ENCODE data around the gene PDE7B. TPM values are rescaled to one million over a fixed set of nuclear protein-coding genes. Genes with fewer than 3 reads are reported as not detected.

Gene PDE7B
- total RNA-seq, 1 experiment from 2014 or later: not detected

DNA sequence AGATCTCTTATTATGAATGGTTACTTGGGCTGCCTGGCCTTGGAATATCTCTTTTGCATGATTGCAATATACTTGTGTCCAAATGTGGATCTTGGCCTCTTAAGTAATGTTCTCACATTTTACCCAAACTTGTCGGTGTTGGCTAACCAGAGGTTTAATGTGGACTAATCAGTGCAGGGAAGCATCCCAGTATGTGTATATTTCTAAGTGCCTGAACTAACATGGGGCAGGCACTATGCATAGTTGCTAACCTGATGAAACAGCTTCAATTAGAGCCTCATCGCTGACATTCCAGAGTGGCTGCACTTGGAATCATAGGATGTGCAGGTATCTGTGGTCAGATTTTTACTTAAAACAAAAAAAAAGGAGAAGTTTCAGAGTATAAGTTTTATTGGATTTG, 160.0 kb downstream of the PDE7B start:
- no peaks in the 10 kb centered on the region for H3K9me2 ChIP-seq (replicated peaks; ENCODE audit: insufficient read depth, low read length)
- no peak overlapping the region for H3K4me2 ChIP-seq (ENCODE audit: low read depth, low read length, poor library complexity, severe bottlenecking)
- H3K36me3 ChIP-seq (ENCODE audit: insufficient read depth, low read length): no peaks in the 10 kb centered on the region
- H3K79me2 ChIP-seq (ENCODE audit: low read length): no peaks in the 10 kb centered on the region
- H3K9ac ChIP-seq (ENCODE audit: low read length): no peak overlapping the region
- no peak overlapping the region for H3K27ac ChIP-seq (ENCODE audit: low read length)
- no peaks in the 10 kb centered on the region for H3K4me1 ChIP-seq (ENCODE audit: low read length)
- no peak overlapping the region for H2AFZ ChIP-seq (ENCODE audit: low read length)
- no peaks in the 10 kb centered on the region for H3K9me3 ChIP-seq (ENCODE audit: low read length)
- no peaks in the 10 kb centered on the region for H3K27me3 ChIP-seq (ENCODE audit: low read length)
- H4K20me1 ChIP-seq (ENCODE audit: insufficient read depth, low read depth, low read length): no peaks in the 10 kb centered on the region
- no peak for DNase-seq
- H3K4me3 ChIP-seq (ENCODE audit: low read length): no peak overlapping the region

DNA sequence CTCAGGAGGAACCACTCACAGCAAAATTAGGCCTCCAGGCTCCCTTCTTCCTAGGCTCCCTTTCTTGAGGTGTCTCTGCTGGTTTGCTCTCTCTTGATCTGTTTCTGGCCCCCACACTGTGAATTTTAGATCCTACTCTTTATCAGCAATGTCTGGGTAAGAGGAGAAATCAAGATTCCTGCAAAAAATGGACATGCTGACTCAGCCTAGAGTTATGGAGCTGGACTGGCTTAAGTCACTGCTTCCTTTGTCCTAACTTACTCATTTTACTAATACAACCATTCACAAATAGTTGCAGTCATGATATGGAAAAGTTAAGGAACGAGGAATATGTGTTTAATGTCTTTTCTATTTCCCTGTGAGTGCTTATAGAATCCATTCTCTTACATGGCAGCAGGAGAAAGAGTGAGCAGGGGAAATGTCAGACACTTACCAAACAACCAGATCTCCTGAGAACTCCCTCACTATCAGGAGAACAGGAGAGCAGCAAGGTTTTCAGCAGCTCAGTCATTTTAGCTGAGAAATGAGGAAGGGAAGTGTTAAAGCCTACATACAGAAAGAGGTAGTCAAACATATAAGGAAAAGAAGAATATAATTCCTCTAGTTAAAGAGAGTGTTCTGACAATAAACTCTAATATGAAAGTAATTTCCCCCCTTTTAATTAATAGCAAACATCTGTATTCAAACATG, 160.8 kb downstream of the PDE7B start:
- H3K4me2 ChIP-seq (ENCODE audit: low read depth, low read length, poor library complexity, severe bottlenecking): no peak overlapping the region
- H3K9me3 ChIP-seq (ENCODE audit: low read length): no peaks in the 10 kb centered on the region
- H3K4me1 ChIP-seq (ENCODE audit: low read length): no peaks in the 10 kb centered on the region
- H2AFZ ChIP-seq (ENCODE audit: low read length): no peak overlapping the region
- no peaks in the 10 kb centered on the region for H3K79me2 ChIP-seq (ENCODE audit: low read length)
- H3K9ac ChIP-seq (ENCODE audit: low read length): no peak overlapping the region
- H3K36me3 ChIP-seq (ENCODE audit: insufficient read depth, low read length): no peaks in the 10 kb centered on the region
- no peaks in the 10 kb centered on the region for H4K20me1 ChIP-seq (ENCODE audit: insufficient read depth, low read depth, low read length)
- DNase-seq: no peak
- no peak overlapping the region for H3K27ac ChIP-seq (ENCODE audit: low read length)
- no peaks in the 10 kb centered on the region for H3K9me2 ChIP-seq (replicated peaks; ENCODE audit: insufficient read depth, low read length)
- no peak overlapping the region for H3K4me3 ChIP-seq (ENCODE audit: low read length)
- H3K27me3 ChIP-seq (ENCODE audit: low read length): no peaks in the 10 kb centered on the region

DNA sequence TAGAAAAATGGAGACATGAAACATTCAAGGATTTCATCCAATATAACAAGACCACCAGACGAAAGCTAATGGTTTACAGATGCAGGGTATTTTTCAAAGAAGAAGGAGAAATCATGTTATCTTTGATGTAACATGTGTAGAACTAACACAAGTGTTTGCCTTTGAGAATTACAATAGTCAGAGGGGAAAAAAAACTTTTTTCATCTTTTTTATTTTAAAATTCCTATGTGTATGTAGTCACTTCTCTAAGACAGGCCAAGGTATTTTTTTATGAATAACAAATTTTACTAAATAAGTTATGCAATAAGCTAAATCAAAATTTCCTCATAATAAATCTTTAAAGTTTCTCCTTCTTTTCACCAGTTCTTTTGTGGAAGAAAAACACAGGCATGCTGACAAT, 161.4 kb downstream of the PDE7B start:
- Histone ChIP-seq H3K4me2 (ENCODE audit: low read depth, low read length, poor library complexity, severe bottlenecking) (no peak overlapping the region), H3K27ac (ENCODE audit: low read length) (no peak overlapping the region), H2AFZ (ENCODE audit: low read length) (no peak overlapping the region), H3K27me3 (ENCODE audit: low read length) (no peaks in the 10 kb centered on the region), H4K20me1 (ENCODE audit: insufficient read depth, low read depth, low read length) (no peaks in the 10 kb centered on the region), H3K9me2 (replicated peaks; ENCODE audit: insufficient read depth, low read length) (no peaks in the 10 kb centered on the region), H3K4me1 (ENCODE audit: low read length) (no peaks in the 10 kb centered on the region), H3K9me3 (ENCODE audit: low read length) (no peaks in the 10 kb centered on the region), H3K79me2 (ENCODE audit: low read length) (no peaks in the 10 kb centered on the region), H3K36me3 (ENCODE audit: insufficient read depth, low read length) (no peaks in the 10 kb centered on the region), H3K4me3 (ENCODE audit: low read length) (no peak overlapping the region), H3K9ac (ENCODE audit: low read length) (no peak overlapping the region)
- no peak for DNase-seq

DNA sequence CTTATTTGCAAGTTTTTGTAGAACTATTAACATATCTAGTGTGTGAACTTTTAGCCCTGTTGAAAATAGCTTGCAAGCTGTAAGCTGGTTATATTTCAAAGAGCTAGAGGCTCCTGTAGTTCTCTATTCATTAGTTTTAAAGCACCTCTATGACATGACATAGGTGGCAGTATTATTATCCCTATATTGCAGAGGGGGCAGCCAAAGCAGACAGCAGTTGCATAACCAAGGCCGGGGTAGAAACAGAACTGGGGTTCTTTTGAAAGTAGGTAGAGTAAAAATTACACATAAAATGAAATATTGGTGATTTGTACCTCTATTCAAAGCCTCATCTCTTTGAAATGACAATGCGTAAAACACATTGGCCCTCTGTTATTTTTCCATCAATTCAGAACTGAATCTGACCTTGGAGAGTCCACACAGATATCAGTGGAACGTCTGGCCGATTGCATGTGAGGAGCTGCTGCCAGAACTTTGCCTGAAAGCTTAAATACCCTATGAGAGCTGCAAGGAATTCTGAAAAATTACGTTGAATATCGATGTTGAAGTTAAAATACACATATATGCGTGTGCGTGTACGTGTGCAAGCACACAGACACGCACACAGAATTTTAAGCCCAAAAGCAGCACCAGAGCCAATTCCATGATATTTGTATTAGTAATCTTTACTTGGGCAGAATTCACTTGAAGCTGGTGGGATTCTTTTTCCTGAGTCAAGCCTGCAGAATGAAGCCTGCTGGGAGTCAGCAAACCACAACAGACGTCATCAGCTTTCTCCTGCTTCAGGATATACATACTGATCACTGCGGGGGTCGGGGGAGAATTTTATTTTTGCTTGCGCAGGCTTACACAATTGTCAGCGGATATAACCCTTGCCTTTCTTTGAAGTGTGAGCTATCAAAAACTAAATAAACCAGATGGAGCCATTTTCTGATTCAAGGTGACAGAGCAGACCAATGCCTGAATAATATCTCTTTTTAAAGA, 163.2 kb downstream of the PDE7B start:
- Histone ChIP-seq H3K9me2 (replicated peaks; ENCODE audit: insufficient read depth, low read length) (no peaks in the 10 kb centered on the region), H3K9ac (ENCODE audit: low read length) (no peak overlapping the region), H3K4me2 (ENCODE audit: low read depth, low read length, poor library complexity, severe bottlenecking) (no peak overlapping the region), H3K4me1 (ENCODE audit: low read length) (no peaks in the 10 kb centered on the region), H3K79me2 (ENCODE audit: low read length) (no peaks in the 10 kb centered on the region), H3K36me3 (ENCODE audit: insufficient read depth, low read length) (no peaks in the 10 kb centered on the region), H3K4me3 (ENCODE audit: low read length) (no peak overlapping the region), H3K9me3 (ENCODE audit: low read length) (no peaks in the 10 kb centered on the region), H2AFZ (ENCODE audit: low read length) (no peak overlapping the region), H3K27ac (ENCODE audit: low read length) (no peak overlapping the region), H3K27me3 (ENCODE audit: low read length) (no peaks in the 10 kb centered on the region), H4K20me1 (ENCODE audit: insufficient read depth, low read depth, low read length) (no peaks in the 10 kb centered on the region)
- no peak for DNase-seq

DNA sequence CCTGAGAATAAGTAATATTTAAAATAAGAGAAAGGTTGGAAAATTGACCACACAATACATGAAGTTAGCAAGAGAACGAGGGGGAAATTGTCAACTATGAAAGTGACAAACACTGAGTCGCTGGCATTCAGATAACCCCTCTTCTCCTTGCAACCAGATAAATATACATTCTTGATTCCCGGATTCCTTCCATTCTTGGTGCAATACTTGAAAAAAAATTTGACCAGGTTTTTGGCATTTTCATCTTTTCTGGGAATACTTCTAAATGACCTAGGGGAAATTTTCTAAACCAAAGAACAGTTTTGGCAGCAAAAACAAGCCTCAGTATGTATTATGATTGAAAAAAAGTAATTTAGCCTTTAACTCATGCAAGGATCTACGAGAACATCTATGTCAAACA, 164.0 kb downstream of the PDE7B start:
- Histone ChIP-seq H4K20me1 (ENCODE audit: insufficient read depth, low read depth, low read length) (no peaks in the 10 kb centered on the region), H3K9me2 (replicated peaks; ENCODE audit: insufficient read depth, low read length) (no peaks in the 10 kb centered on the region), H3K4me1 (ENCODE audit: low read length) (no peaks in the 10 kb centered on the region), H3K27me3 (ENCODE audit: low read length) (no peaks in the 10 kb centered on the region), H3K36me3 (ENCODE audit: insufficient read depth, low read length) (no peaks in the 10 kb centered on the region), H3K4me3 (ENCODE audit: low read length) (no peak overlapping the region), H3K4me2 (ENCODE audit: low read depth, low read length, poor library complexity, severe bottlenecking) (no peak overlapping the region), H3K27ac (ENCODE audit: low read length) (no peak overlapping the region), H2AFZ (ENCODE audit: low read length) (no peak overlapping the region), H3K9me3 (ENCODE audit: low read length) (no peaks in the 10 kb centered on the region), H3K9ac (ENCODE audit: low read length) (no peak overlapping the region), H3K79me2 (ENCODE audit: low read length) (no peaks in the 10 kb centered on the region)
- no peak for DNase-seq

DNA sequence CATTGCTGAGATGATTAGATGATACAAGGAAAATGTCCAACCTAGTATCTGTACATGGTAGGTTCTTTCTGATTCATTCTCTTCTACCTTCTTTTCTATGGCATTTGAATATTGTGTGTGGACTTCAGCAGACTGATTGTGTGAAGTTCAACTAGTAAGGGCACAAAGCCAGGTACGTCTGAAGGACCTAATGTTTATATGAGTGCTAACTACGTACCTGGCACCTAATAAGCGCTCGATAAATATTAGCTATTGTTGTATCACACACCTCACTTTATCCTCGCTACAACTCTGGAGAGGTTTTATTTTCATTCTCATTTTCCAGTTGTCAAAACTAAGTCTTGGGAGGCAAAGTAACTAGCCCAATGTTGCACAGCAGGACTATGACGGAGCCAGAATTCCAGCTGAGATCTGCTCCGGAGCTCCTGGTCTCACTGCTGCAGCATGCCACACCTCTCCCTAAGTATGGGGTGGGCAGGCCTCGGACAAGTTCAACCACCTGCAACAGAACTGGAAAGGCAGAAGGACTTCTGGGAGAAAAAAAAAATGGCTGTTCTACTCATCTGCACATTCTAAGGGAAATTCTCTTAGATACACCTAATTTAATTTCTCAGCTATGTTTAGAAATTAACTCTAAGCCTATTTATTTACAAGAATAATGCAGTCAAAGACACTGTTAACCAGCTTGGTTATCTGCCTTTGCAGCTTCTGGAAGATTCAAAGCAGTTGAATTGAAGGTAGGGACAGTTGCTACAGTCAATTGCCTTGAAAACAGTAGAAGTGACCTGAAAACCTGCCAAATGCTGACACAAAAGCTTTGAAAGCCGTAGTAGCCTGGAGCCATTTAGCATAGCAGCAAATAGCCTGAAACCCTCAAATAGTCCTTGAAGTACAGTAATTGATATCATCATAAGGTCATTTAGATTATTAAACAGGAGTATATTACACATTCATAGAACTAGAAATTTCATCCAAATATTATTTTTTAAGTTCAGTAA, 165.0 kb downstream of the PDE7B start:
- no peak overlapping the region for H3K9ac ChIP-seq (ENCODE audit: low read length)
- no peak overlapping the region for H2AFZ ChIP-seq (ENCODE audit: low read length)
- H3K36me3 ChIP-seq (ENCODE audit: insufficient read depth, low read length): no peaks in the 10 kb centered on the region
- H4K20me1 ChIP-seq (ENCODE audit: insufficient read depth, low read depth, low read length): no peaks in the 10 kb centered on the region
- H3K79me2 ChIP-seq (ENCODE audit: low read length): no peaks in the 10 kb centered on the region
- no peak overlapping the region for H3K27ac ChIP-seq (ENCODE audit: low read length)
- no peaks in the 10 kb centered on the region for H3K9me3 ChIP-seq (ENCODE audit: low read length)
- no peaks in the 10 kb centered on the region for H3K27me3 ChIP-seq (ENCODE audit: low read length)
- H3K4me2 ChIP-seq (ENCODE audit: low read depth, low read length, poor library complexity, severe bottlenecking): no peak overlapping the region
- H3K4me1 ChIP-seq (ENCODE audit: low read length): no peaks in the 10 kb centered on the region
- H3K4me3 ChIP-seq (ENCODE audit: low read length): no peak overlapping the region
- H3K9me2 ChIP-seq (replicated peaks; ENCODE audit: insufficient read depth, low read length): no peaks in the 10 kb centered on the region
- no peak for DNase-seq

DNA sequence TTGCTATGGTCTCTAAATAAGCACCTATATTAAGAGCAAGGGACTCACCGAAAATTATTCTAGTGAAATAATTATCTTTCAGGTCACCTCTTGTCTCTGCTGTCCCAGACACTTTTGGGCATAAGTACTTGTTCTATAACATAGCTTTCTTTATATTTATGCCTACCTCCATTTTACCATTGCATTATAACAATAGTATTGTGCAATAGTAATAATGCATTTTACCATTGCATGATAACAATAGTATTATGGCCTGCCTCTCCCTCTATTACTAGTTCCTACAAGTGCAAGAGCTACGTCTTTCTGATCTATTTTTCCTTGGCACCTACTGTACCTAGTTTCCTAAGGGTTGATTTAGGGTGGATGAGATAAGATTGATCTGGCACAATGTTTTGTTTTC, 169.2 kb downstream of the PDE7B start:
- Histone ChIP-seq H3K4me2 (ENCODE audit: low read depth, low read length, poor library complexity, severe bottlenecking) (no peak overlapping the region), H2AFZ (ENCODE audit: low read length) (no peak overlapping the region), H3K9me3 (ENCODE audit: low read length) (no peaks in the 10 kb centered on the region), H3K27me3 (ENCODE audit: low read length) (no peaks in the 10 kb centered on the region), H3K9ac (ENCODE audit: low read length) (no peak overlapping the region), H3K9me2 (replicated peaks; ENCODE audit: insufficient read depth, low read length) (no peaks in the 10 kb centered on the region), H3K79me2 (ENCODE audit: low read length) (no peaks in the 10 kb centered on the region), H3K4me1 (ENCODE audit: low read length) (no peaks in the 10 kb centered on the region), H4K20me1 (ENCODE audit: insufficient read depth, low read depth, low read length) (no peaks in the 10 kb centered on the region), H3K36me3 (ENCODE audit: insufficient read depth, low read length) (no peaks in the 10 kb centered on the region), H3K27ac (ENCODE audit: low read length) (no peak overlapping the region), H3K4me3 (ENCODE audit: low read length) (no peak overlapping the region)
- no peak for DNase-seq

All from Karpas-422 (cell line).